Tibial nerve (tissue), 4 donors: Measurements from ENCODE around the gene SH2D1A. TPM values are rescaled to one million over a fixed set of nuclear protein-coding genes. Genes with fewer than 3 reads are reported as not detected.
"Not testable (repeated sequence)": the region's sequence is repeated elsewhere in the genome, so short reads cannot be mapped to it uniquely, and the experiment has no call there.

Experiments
- DNase-seq, 2 donors: peaks; one replicate each; pipeline ENCODE4 v3.0.0-alpha.2; 2019; ENCODE audit warnings: low spot score in 2 of 2
- H3K27ac ChIP-seq, 4 donors: fragments of 200-600 bp; sonication (generic) in 3 of 4; one replicate each; pipeline ENCODE4 v1.5.1; 2017 to 2019; ENCODE audit warnings: mild to moderate bottlenecking in 1 of 4
- H3K27me3 ChIP-seq, 2 donors: fragments of 200-600 bp; sonication (generic) in 1 of 2; one replicate each; pipeline versions ENCODE4 v1.5.1 to v1.6.0; 2017 to 2019
- H3K36me3 ChIP-seq, 3 donors: fragments of 200-600 bp; sonication (generic); one replicate each; pipeline ENCODE4 v1.5.1; 2018 to 2019
- H3K4me1 ChIP-seq, 4 donors: fragments of 200-600 bp; sonication (generic) in 3 of 4; one replicate each; pipeline ENCODE4 v1.5.1; 2017 to 2019
- H3K4me3 ChIP-seq, 4 donors: fragments of 200-600 bp; sonication (generic) in 3 of 4; one replicate each; pipeline ENCODE4 v1.5.1; 2017 to 2019; ENCODE audit warnings: mild to moderate bottlenecking in 1 of 4, moderate library complexity in 1 of 4
- H3K9me3 ChIP-seq, 4 donors: fragments of 200-600 bp; sonication (generic) in 3 of 4; one replicate each; pipeline ENCODE4 v1.5.1; 2017 to 2019
- CTCF ChIP-seq, 5 experiments: fragments of 200-600 bp in 3 of 5; fragments of 450-650 bp in 2 of 5; sonication (generic) in 3 of 5; IDR thresholded peaks; one replicate each; pipeline ENCODE4 v1.5.1; 2016 to 2019; ENCODE audit warnings: antibody characterized with exemption in 5 of 5, mild to moderate bottlenecking in 3 of 5, moderate library complexity in 2 of 5
- EP300 ChIP-seq, 2 donors: sonication (generic); formaldehyde crosslinking; IDR thresholded peaks; one replicate each; pipeline ENCODE4 v1.6.1; 2017; ENCODE audit warnings: antibody characterized with exemption in 2 of 2, mild to moderate bottlenecking in 1 of 2
- POLR2A ChIP-seq, 2 donors: fragments of 450-650 bp; IDR thresholded peaks; one replicate each; pipeline ENCODE4 v1.6.1; 2017; ENCODE audit warnings: antibody characterized with exemption in 2 of 2, mild to moderate bottlenecking in 2 of 2, moderate library complexity in 2 of 2
- WGBS, 2 donors: methylation state at CpG; one replicate each; pipeline ENCODE4 v1.1.5; 2018; 5-methylcytosine and 5-hydroxymethylcytosine counted together
- total RNA-seq, 4 donors: library from RNA; depleted of rRNA; stranded (reverse); fragments of >200 nt; gene quantifications; one replicate each; pipeline ENCODE4 v1.1.0, GENCODE V29; 2016

Gene SH2D1A
- total RNA-seq, 4 donors from 2014 or later, result 0.60 to 4.2 TPM; not detected in 2

GRCh38 chrX:124406294-124407014 lies 60.1 kb downstream of the SH2D1A start:
- peak in 1 of 2 donors; percentile 41 for DNase-seq
- 34 to 42% methylated on average over 12 of the region's 12 CpGs for WGBS, 2 donors
- H3K36me3 ChIP-seq, result no peaks in the 10 kb centered on the region

GRCh38 chrX:124407226-124407625 lies 60.9 kb downstream of the SH2D1A start:
- Histone ChIP-seq H3K4me3 (no peak overlapping the region), H3K4me1 (no peaks in the 10 kb centered on the region), H3K9me3 (no peaks in the 10 kb centered on the region), H3K27me3 (no peaks in the 10 kb centered on the region), H3K27ac (no peak overlapping the region), H3K36me3 (no peaks in the 10 kb centered on the region)
- WGBS, 2 donors, result 41 to 45% methylated on average over 1 of the region's 1 CpG
- TF ChIP-seq POLR2A (IDR thresholded peaks at IDR 0.05), result no peak
- no peak for TF ChIP-seq EP300 (IDR thresholded peaks at IDR 0.05)
- no peak for TF ChIP-seq CTCF (IDR thresholded peaks at IDR 0.05)
- DNase-seq, result no peak

More at GRCh38 chrX:124406294-124407014, 60.1 kb downstream of the SH2D1A start:
- TF ChIP-seq POLR2A (IDR thresholded peaks at IDR 0.05), result no peak
- no peak for TF ChIP-seq EP300 (IDR thresholded peaks at IDR 0.05)
- TF ChIP-seq CTCF (IDR thresholded peaks at IDR 0.05), result peak; percentile 21 to 58 (median 31)
- Histone ChIP-seq H3K4me1 (no peaks in the 10 kb centered on the region), H3K27ac (no peak overlapping the region), H3K9me3 (no peaks in the 10 kb centered on the region), H3K4me3 (no peak overlapping the region), H3K27me3 (no peaks in the 10 kb centered on the region)

- not testable (repeated sequence) for H3K27me3 ChIP-seq, H3K9me3 ChIP-seq, H3K27ac ChIP-seq, H3K4me1 ChIP-seq, DNase-seq, H3K36me3 ChIP-seq, H3K4me3 ChIP-seq
- WGBS, 2 donors, result 84 to 90% methylated on average over 4 to 6 of the region's 6 CpGs
Measured at GRCh38 chrX:124408380-124408779, 62.0 kb downstream of the SH2D1A start.

GRCh38 chrX:124413244-124413643 lies 66.9 kb downstream of the SH2D1A start:
- WGBS, 2 donors, result 82% methylated on average over 6 of the region's 6 CpGs
- H3K9me3 ChIP-seq, result no peaks in the 10 kb centered on the region

GRCh38 chrX:124414281-124414680 lies 67.9 kb downstream of the SH2D1A start:
- no peaks in the 10 kb centered on the region for H3K36me3 ChIP-seq
- H3K4me1 ChIP-seq, result no peaks in the 10 kb centered on the region
- no peak for DNase-seq
- WGBS, 2 donors, result 62 to 76% methylated on average over 5 of the region's 5 CpGs
- no peaks in the 10 kb centered on the region for H3K27me3 ChIP-seq
- H3K4me3 ChIP-seq, result no peak overlapping the region
- no peak for TF ChIP-seq EP300 (IDR thresholded peaks at IDR 0.05)
- no peak for TF ChIP-seq CTCF (IDR thresholded peaks at IDR 0.05)
- TF ChIP-seq POLR2A (IDR thresholded peaks at IDR 0.05), result no peak
- H3K27ac ChIP-seq, result no peak overlapping the region
- H3K9me3 ChIP-seq, result no peaks in the 10 kb centered on the region

More at GRCh38 chrX:124413244-124413643, 66.9 kb downstream of the SH2D1A start:
- Histone ChIP-seq H3K27ac (no peak overlapping the region), H3K27me3 (no peaks in the 10 kb centered on the region), H3K4me1 (no peaks in the 10 kb centered on the region), H3K4me3 (no peak overlapping the region), H3K36me3 (no peaks in the 10 kb centered on the region)
- no peak for TF ChIP-seq POLR2A (IDR thresholded peaks at IDR 0.05)
- no peak for TF ChIP-seq CTCF (IDR thresholded peaks at IDR 0.05)
- no peak for TF ChIP-seq EP300 (IDR thresholded peaks at IDR 0.05)
- no peak for DNase-seq
